ENCODE results near the gene SRSF11. TPM values are rescaled to one million over a fixed set of nuclear protein-coding genes. Genes with fewer than 3 reads are reported as not detected.

Gene SRSF11
- total and polyA plus RNA-seq, 2 of the 4 experiments (the other 2 are of a cell fraction): 94.5 to 149 TPM

DNA sequence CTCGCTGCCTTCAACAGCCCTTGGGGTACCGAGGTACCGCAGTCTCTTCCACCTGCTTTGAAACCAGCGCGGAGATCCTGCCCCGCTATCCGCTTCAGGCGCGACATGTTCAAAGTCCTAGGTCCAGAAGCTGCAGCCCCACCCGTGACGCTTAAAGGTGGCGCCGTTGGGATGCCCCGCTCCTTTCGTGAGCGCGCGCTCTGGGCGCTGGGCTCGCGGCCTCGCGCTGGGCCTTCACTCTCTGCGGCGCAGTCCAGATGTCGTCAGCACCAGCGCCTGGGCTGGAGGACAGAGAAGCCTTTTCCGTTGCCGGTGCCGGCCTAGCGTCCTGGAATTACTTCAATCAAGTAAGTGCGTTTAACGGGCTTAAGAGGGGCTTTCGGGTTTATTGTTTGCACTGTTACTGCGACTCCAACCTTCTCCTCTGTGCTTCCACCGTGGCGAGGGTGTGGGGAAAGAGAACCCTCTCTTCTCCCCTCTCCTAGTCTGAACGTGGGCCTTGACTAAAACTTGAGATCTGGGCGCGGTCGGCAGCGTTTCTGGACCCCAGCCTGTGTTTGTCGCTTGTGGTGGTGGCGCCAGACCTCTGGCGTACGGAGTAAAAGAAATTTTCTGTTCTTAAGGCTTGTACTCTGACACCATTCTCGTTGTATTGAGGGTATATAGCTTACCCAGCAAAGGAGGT is 15.6 kb upstream of the SRSF11 start, which contains the start of gene LRRC40:
LRRC40 (minus strand) TSS at position 146 of the 685 bp plus-strand sequence; CDS start at position 107, 39 bp downstream.
- Histone ChIP-seq H4K20me1 (ENCODE audit: insufficient read depth, low read length) (peaks cover 15% of the 10 kb centered on the region), H3K9me3 (ENCODE audit: control insufficient read depth, insufficient read depth, low read length) (no peaks in the 10 kb centered on the region), H2BK5ac (ENCODE audit: low read depth, low read length, poor library complexity, severe bottlenecking) (peak within 1 kb of the TSS; percentile 86), H3K56ac (ENCODE audit: extremely low read depth, insufficient read depth, low read length) (peak within 1 kb of the TSS; percentile 97), H3K9me1 (ENCODE audit: insufficient read depth, low read length) (peaks cover 7% of the 10 kb centered on the region; the same call in 1 of the 2 replicates), H3K36me3 (ENCODE audit: control insufficient read depth, insufficient read depth, low read length) (peaks cover 7% of the 10 kb centered on the region), H3K23ac (ENCODE audit: low read depth, low read length) (peak within 1 kb of the TSS; percentile 93), H2AK9ac (replicated peaks; ENCODE audit: low read depth, low read length, poor library complexity) (peak within 1 kb of the TSS; percentile 70), H3K27ac (ENCODE audit: insufficient read depth, low read length) (peak within 1 kb of the TSS; percentile 89), H2AK5ac (ENCODE audit: low read depth, low read length) (peak within 1 kb of the TSS; percentile 86; the same call in 1 of the 2 replicates), H3K18ac (ENCODE audit: low read depth, low read length) (peak within 1 kb of the TSS; percentile 81), H4K5ac (ENCODE audit: low read depth, low read length) (peak within 1 kb of the TSS; percentile 90), H2BK20ac (ENCODE audit: low read depth, low read length) (no peak within 1 kb of the TSS), H3K79me1 (ENCODE audit: low read depth in 1 of 2, low read length in 2 of 2) (peaks cover 5 to 31% of the 10 kb centered on the region in 2 experiments; a peak in 3 of 4 replicates), H2BK120ac (ENCODE audit: low read depth, low read length) (peak within 1 kb of the TSS; percentile 76), H3K27me3 (ENCODE audit: control insufficient read depth, insufficient read depth, low read length) (no peaks in the 10 kb centered on the region), H3K4ac (ENCODE audit: low read depth, low read length) (peak within 1 kb of the TSS; percentile 97), H3K4me1 (ENCODE audit: control insufficient read depth, insufficient read depth, low read length) (peaks cover 1% of the 10 kb centered on the region), H3K4me3 (ENCODE audit: insufficient read depth, low read depth, low read length) (peak within 1 kb of the TSS; percentile 81), H3K9ac (ENCODE audit: low read depth, low read length) (peak within 1 kb of the TSS; percentile 97), H3K14ac (replicated peaks; ENCODE audit: low read depth, low read length) (peak within 1 kb of the TSS; percentile 100), H4K91ac (ENCODE audit: insufficient read depth, low read depth, low read length) (peak within 1 kb of the TSS; percentile 91), H3K4me2 (ENCODE audit: low read depth, low read length) (peak within 1 kb of the TSS; percentile 98), H2BK15ac (ENCODE audit: low read depth, low read length) (no peak within 1 kb of the TSS; the same call in 2 of the 3 replicates), H4K8ac (ENCODE audit: low read depth in 2 of 2, low read length in 2 of 2) (peak within 1 kb of the TSS; percentile 80 to 99), H2AFZ (replicated peaks; ENCODE audit: low read length, poor library complexity) (peak within 1 kb of the TSS; percentile 98)
- TSS peak; percentile 68 for BruUV-seq (replicated peaks)
- in situ Hi-C loops (cut with MboI; ENCODE audit: low sequenced_read_pairs) (no loop called here), intact Hi-C loops (cut with micrococcal nuclease) (loop anchor here (2.0 kb wide), 1 partner anchor 13 kb away; no protein-coding TSS in a partner anchor), dilution Hi-C loops (cut with HindIII; ENCODE audit: low sequenced_read_pairs, unreplicated experiment) (no loop called here)
- ATAC-seq (ENCODE audit: low read depth) (peak; percentile 99), DNase-seq (peak; percentile 94)
- CTCF ChIA-PET: no interaction called here
- POLR2A ChIA-PET (ENCODE audit: unreplicated experiment): interaction anchor here (0.6 to 0.8 kb wide), 2 partner anchors 17 to 23 kb away, joined by 3 to 7 read pairs; no protein-coding TSS in a partner anchor
- TF ChIP-seq FOS (IDR thresholded peaks at IDR 0.05; ENCODE audit: low read depth, low read length) (no peak), POLR2A (IDR thresholded peaks at IDR 0.05; ENCODE audit: low read depth, low read length) (peak; percentile 89), ELK1 (IDR thresholded peaks at IDR 0.05; ENCODE audit: borderline replicate concordance, low read depth, low read length) (no peak), MXI1 (IDR thresholded peaks at IDR 0.05; ENCODE audit: borderline replicate concordance, low read depth, low read length) (peak; percentile 91), RAD21 (IDR thresholded peaks at IDR 0.05; ENCODE audit: low read length) (no peak), MAZ (IDR thresholded peaks at IDR 0.05; ENCODE audit: borderline replicate concordance, low read depth, low read length) (peak; percentile 87), RFX5 (IDR thresholded peaks at IDR 0.05; ENCODE audit: low read depth, low read length) (no peak)
- TF ChIP-seq, protein P1, sequence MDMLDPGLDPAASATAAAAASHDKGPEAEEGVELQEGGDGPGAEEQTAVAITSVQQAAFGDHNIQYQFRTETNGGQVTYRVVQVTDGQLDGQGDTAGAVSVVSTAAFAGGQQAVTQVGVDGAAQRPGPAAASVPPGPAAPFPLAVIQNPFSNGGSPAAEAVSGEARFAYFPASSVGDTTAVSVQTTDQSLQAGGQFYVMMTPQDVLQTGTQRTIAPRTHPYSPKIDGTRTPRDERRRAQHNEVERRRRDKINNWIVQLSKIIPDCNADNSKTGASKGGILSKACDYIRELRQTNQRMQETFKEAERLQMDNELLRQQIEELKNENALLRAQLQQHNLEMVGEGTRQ (IDR thresholded peaks at IDR 0.05; ENCODE audit: low read depth, low read length): peak; percentile 24; the same call in 1 of the 2 replicates
- 0% methylated on average over 16 of the region's 47 CpGs; no CpG with 5 or more reads in 1 of the 2 experiments for WGBS, 2 experiments (ENCODE audit: extremely low coverage in 2 of 2, insufficient read length in 1 of 2)
